Kidney (tissue), 14 donors: Measurements from ENCODE around the gene CEP95. TPM values are rescaled to one million over a fixed set of nuclear protein-coding genes. Genes with fewer than 3 reads are reported as not detected.

Experiments used
- DNase-seq, 5 donors: peaks; one replicate each; pipeline ENCODE4 v3.0.0-alpha.2; 2013 to 2020
- FAIRE-seq: peaks from 2 replicates; lab custom pipeline; 2012; peaks lifted over from hg19 to GRCh38; lab: Jason Lieb, UNC
- H3K27ac ChIP-seq, 2 donors: one replicate each; pipeline ENCODE4 v1.7.0; 2013; ENCODE audit warnings: low read depth in 2 of 2, low read length in 2 of 2, inconsistent platforms in 1 of 2
- H3K27me3 ChIP-seq: one replicate; pipeline ENCODE4 v1.7.1; 2013; ENCODE audit warnings: low read length, inconsistent platforms; ENCODE audit not compliant: control insufficient read depth, insufficient read depth
- H3K36me3 ChIP-seq, 3 donors: one replicate each; pipeline versions ENCODE4 v1.7.0 to v1.7.1; 2013; ENCODE audit warnings: low read length in 3 of 3, control low read depth in 1 of 3, inconsistent platforms in 1 of 3; ENCODE audit not compliant: insufficient read depth in 3 of 3, control insufficient read depth in 2 of 3
- H3K4me1 ChIP-seq, 3 donors: one replicate each; pipeline versions ENCODE4 v1.7.0 to v1.7.1; 2013; ENCODE audit warnings: low read length in 3 of 3, inconsistent platforms in 1 of 3, low read depth in 1 of 3; ENCODE audit not compliant: control insufficient read depth in 2 of 3, insufficient read depth in 2 of 3
- H3K4me3 ChIP-seq, 3 donors: one replicate each; pipeline versions ENCODE4 v1.7.0 to v1.8.1; 2013; ENCODE audit warnings: low read length in 3 of 3, control low read depth in 1 of 3, inconsistent platforms in 1 of 3
- H3K9ac ChIP-seq, 3 donors: one replicate each; pipeline versions ENCODE4 v1.7.0 to v1.7.1; 2013; ENCODE audit warnings: low read length in 3 of 3, control low read depth in 1 of 3, inconsistent platforms in 1 of 3
- H3K9me3 ChIP-seq, 3 donors: one replicate each; pipeline versions ENCODE4 v1.7.0 to v1.7.1; 2013; ENCODE audit warnings: low read length in 3 of 3, control low read depth in 1 of 3, inconsistent platforms in 1 of 3; ENCODE audit not compliant: control insufficient read depth in 2 of 3, insufficient read depth in 1 of 3
- intact Hi-C: fragments of 100-400 bp; cut with DNase I; formaldehyde crosslinking; loops from one replicate; pipeline ENCODE4 v1.11.1; 2022
- polyA plus RNA-seq: library from polyadenylated mRNA; stranded (reverse); fragments of 350-450 nt; fragmentation: Illumina TruSeq; extraction: RNeasy Lipid Tissue Mini Kit (QIAGEN cat#74804); gene quantifications from one replicate; pipeline ENCODE4 v1.2.3, GENCODE V29; 2014; ENCODE audit warnings: low read depth, low replicate concordance; ENCODE audit not compliant: insufficient read depth
- total RNA-seq: library from RNA; stranded (reverse); fragmentation: NEBNext Ultra II Directional; extraction: Animal tissue kit (Norgen Biotek cat#: 25700); gene quantifications from one replicate; pipeline ENCODE4 v1.2.1, GENCODE V29; 2021
- TF ChIP-seq, protein P1 (sequence below): IDR thresholded peaks from 3 replicates; pipeline ENCODE4 v1.5.1; 2012; ENCODE audit warnings: mild to moderate bottlenecking, moderate library complexity, borderline replicate concordance; ENCODE audit not compliant: insufficient read depth; ENCODE audit errors: extremely low read depth
- donor health status: control.
- donor health status: control.
- donor health status: control.
- donor health status: control.
- donor health status: control.
- donor health status: DM: yes; HTN: yes; CAD: no.
- donor health status: Normal renal cell carcinoma (clear cell type).

The CEP95 gene
- total and polyA plus RNA-seq, 2 donors from 2014 or later = 25.3 to 49.3 TPM

DNA sequence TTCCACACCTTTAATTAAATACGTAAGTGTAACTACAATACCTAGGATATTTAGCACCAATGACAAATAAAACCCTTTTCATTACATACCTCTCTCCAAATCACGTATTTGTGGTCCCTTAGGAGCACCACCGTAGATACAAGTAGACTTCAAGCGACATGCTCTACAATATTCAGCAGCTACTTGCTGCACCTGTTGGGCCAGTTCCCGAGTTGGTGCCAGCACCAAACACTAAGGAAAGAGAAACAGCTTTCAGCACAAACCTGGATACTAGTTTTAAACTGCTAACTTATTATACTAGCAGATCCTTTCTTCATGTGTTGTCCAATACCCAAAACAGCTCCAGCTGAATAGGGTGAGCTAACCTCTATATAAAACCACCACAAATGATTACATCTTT lies 3.4 kb upstream of the CEP95 start:
- no peak for FAIRE-seq
- Histone ChIP-seq H3K4me1 (peaks cover 1 to 25% (median 15%) of the 10 kb centered on the region in 3 donors), H3K9ac (peak overlapping the region in 1 of 3 donors; percentile 23)

GRCh38 chr17:64503821-64504768 lies 2.7 kb upstream of the CEP95 start:
- Histone ChIP-seq H3K27me3 (no peaks in the 10 kb centered on the region), H3K9me3 (no peaks in the 10 kb centered on the region), H3K4me3 (peak overlapping the region; percentile 92 to 99 (median 93)), H3K36me3 (peaks cover 41 to 60% (median 44%) of the 10 kb centered on the region in 3 donors), H3K4me1 (peaks cover 3 to 28% (median 19%) of the 10 kb centered on the region in 3 donors), H3K27ac (peak overlapping the region; percentile 100), H3K9ac (peak overlapping the region; percentile 65 to 100 (median 93))
- FAIRE-seq = no peak
- DNase-seq = no peak
- TF ChIP-seq, protein P1, sequence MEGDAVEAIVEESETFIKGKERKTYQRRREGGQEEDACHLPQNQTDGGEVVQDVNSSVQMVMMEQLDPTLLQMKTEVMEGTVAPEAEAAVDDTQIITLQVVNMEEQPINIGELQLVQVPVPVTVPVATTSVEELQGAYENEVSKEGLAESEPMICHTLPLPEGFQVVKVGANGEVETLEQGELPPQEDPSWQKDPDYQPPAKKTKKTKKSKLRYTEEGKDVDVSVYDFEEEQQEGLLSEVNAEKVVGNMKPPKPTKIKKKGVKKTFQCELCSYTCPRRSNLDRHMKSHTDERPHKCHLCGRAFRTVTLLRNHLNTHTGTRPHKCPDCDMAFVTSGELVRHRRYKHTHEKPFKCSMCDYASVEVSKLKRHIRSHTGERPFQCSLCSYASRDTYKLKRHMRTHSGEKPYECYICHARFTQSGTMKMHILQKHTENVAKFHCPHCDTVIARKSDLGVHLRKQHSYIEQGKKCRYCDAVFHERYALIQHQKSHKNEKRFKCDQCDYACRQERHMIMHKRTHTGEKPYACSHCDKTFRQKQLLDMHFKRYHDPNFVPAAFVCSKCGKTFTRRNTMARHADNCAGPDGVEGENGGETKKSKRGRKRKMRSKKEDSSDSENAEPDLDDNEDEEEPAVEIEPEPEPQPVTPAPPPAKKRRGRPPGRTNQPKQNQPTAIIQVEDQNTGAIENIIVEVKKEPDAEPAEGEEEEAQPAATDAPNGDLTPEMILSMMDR = no peak
- intact Hi-C loops = no loop called here

More for the DNA sequence above, 3.4 kb upstream of the CEP95 start:
- Histone ChIP-seq H3K4me3 (peak overlapping the region in 1 of 3 donors; percentile 99), H3K27me3 (no peaks in the 10 kb centered on the region), H3K27ac (peak overlapping the region in 1 of 2 donors; percentile 10), H3K36me3 (peaks cover 43 to 67% (median 44%) of the 10 kb centered on the region in 3 donors), H3K9me3 (no peaks in the 10 kb centered on the region)
- intact Hi-C loops = no loop called here
- DNase-seq = no peak
- TF ChIP-seq, protein P1 = no peak

DNA sequence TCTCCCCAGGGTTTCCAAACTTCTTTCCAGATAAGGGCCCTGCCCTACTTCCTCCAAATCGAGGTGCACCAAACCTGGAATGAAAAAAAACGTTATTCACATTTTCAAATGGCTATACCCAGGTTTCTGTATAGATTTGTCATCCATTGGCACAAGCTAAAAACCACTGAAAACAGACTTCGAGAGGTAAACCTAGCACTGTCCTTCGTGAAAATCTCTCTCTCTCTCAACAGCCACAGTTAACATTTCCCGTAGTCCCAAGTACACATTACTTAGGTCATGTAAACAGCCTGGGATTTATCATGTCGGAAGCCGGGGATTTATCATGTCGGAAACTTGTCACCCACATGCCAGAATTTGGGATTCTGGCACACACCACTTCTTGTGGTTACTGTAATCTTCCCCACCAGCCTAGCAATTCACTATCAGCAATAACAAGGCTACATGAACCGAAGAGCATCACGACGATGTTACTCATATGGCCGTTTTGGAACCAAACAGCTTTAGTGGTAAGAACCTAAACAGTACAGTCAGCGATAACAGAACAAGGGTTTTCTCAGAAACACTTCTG lies 1.9 kb upstream of the CEP95 start:
- peak overlapping the region; percentile 100 for H3K27ac ChIP-seq
- DNase-seq (peak in 1 of 5 donors; percentile 68), FAIRE-seq (no peak)
- intact Hi-C loops = no loop called here
- peaks cover 38 to 53% (median 43%) of the 10 kb centered on the region in 3 donors for H3K36me3 ChIP-seq
- TF ChIP-seq, protein P1 = no peak
- peak overlapping the region; percentile 92 to 99 (median 93) for H3K4me3 ChIP-seq
- peaks cover 3 to 28% (median 22%) of the 10 kb centered on the region in 3 donors for H3K4me1 ChIP-seq
- H3K9me3 ChIP-seq = no peaks in the 10 kb centered on the region
- no peaks in the 10 kb centered on the region for H3K27me3 ChIP-seq
- H3K9ac ChIP-seq = peak overlapping the region; percentile 65 to 100 (median 93)
